ENCODE measurements around the gene LRP1B.

LRP1B gene

DNA sequence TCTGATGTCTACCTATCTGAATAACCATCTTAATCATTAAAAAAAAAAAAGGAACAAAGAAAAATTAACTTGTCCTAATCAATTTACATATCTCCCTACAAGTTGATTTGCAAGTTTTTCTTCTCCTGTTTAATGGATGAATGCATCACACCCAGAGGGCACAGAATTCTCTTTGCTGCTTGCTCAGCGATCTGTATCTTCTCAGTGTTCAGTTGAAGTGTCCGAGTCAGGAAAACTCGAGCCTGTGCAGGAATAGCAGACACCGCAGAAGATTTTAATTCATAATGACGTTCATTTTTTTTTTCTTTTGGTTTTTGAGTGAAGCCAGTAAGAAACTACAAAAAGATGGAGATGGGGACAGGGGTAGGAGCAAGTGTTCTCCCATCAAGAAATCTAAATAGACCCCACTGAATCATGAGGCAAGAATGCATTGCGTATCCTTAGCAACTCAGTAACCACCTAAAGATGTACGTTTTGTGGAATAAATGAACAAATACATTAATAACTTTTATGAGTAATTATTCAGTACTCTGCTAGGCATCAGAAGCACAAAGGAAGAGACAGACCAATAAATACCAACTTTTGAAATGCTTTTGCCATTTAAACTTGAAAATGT lies 675.5 kb downstream of the LRP1B start:
- H3K36me3 Mint-ChIP-seq (ENCODE audit: low read depth), result no peaks in the 10 kb centered on the region
- peaks cover 21% of the 10 kb centered on the region for H3K9me3 Mint-ChIP-seq
- H3K4me3 Mint-ChIP-seq, result no peak overlapping the region
- H3K4me1 Mint-ChIP-seq (ENCODE audit: low read depth), result no peaks in the 10 kb centered on the region
- no peak for DNase-seq (ENCODE audit: low spot score)
- no peak overlapping the region for H3K27ac Mint-ChIP-seq
- no peaks in the 10 kb centered on the region for H3K27me3 Mint-ChIP-seq (ENCODE audit: low read depth)

DNA sequence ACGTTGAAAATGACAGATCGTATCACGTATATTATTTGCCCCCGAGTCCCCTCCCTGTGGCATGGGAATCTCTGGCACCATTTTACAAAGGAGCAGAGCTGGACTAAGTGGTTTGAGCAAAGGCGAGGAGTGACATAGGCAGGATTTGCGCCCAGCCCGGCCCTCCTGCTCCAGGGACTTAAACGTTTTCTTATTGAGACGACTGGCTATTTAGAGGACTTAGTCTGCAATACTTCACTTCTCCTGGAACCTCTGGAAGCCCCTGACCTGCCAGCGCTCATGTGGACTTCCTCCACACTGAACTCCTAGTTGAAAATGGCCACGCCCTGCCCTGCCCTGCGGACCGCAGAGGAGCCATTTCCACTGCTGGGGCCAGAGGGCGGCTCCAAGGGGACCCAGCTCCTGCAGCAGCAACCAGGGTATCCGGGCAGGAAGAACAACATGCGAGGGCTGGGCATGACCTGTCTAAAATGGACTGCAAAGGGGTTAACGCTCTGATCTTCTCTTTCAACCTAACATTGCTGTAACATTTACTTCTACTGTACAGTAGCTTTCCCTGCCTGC lies 690.7 kb downstream of the LRP1B start:
- H3K27ac Mint-ChIP-seq, result no peak overlapping the region
- no peaks in the 10 kb centered on the region for H3K36me3 Mint-ChIP-seq (ENCODE audit: low read depth)
- no peak overlapping the region for H3K4me3 Mint-ChIP-seq
- no peaks in the 10 kb centered on the region for H3K27me3 Mint-ChIP-seq (ENCODE audit: low read depth)
- H3K4me1 Mint-ChIP-seq (ENCODE audit: low read depth), result no peaks in the 10 kb centered on the region
- H3K9me3 Mint-ChIP-seq, result peaks cover 19% of the 10 kb centered on the region
- no peak for DNase-seq (ENCODE audit: low spot score)

DNA sequence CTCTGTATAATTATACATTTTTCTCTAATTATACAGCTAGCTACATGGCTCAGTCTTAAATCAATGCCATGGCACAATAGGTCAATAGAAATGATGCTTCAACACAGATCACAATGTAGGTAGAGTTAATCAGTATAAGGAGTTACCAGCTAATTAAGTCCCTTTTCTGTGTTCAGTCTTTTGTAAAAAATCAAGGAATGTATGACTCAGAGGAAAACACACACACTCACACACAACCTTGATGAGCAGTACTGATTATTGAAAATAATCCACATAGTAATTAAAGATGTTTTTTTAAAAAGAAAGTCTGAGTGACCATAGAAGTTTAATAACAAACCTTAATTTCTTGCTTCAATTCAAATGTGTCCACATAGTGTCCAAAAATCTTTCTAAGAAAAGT lies 691.3 kb downstream of the LRP1B start:
- H3K4me1 Mint-ChIP-seq (ENCODE audit: low read depth), result no peaks in the 10 kb centered on the region
- no peaks in the 10 kb centered on the region for H3K36me3 Mint-ChIP-seq (ENCODE audit: low read depth)
- DNase-seq (ENCODE audit: low spot score), result no peak
- H3K27me3 Mint-ChIP-seq (ENCODE audit: low read depth), result no peaks in the 10 kb centered on the region
- peaks cover 17% of the 10 kb centered on the region for H3K9me3 Mint-ChIP-seq
- no peak overlapping the region for H3K27ac Mint-ChIP-seq
- no peak overlapping the region for H3K4me3 Mint-ChIP-seq

DNA sequence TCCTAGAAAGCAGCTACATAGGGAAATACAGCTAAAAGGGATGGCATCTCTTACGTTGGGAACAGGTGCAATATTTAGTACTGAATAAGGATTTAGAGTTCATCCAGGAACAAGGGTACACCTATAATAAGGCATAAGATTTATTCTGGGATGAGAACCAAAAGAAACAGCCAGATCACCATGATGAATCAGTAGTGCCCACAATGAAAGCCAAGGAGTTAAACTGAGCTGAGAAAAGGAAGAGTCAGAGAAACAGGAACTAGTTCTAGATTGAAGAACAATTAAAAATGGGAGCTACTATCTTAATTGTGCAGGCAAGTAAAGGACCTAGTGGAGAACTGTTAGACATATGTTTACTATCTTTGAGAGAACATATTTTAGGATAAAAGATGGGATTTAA lies 692.3 kb downstream of the LRP1B start:
- Mint-ChIP-seq H3K4me3 (no peak overlapping the region), H3K4me1 (ENCODE audit: low read depth) (no peaks in the 10 kb centered on the region), H3K27me3 (ENCODE audit: low read depth) (no peaks in the 10 kb centered on the region), H3K9me3 (peaks cover 17% of the 10 kb centered on the region), H3K27ac (no peak overlapping the region), H3K36me3 (ENCODE audit: low read depth) (no peaks in the 10 kb centered on the region)
- DNase-seq (ENCODE audit: low spot score), result no peak

DNA sequence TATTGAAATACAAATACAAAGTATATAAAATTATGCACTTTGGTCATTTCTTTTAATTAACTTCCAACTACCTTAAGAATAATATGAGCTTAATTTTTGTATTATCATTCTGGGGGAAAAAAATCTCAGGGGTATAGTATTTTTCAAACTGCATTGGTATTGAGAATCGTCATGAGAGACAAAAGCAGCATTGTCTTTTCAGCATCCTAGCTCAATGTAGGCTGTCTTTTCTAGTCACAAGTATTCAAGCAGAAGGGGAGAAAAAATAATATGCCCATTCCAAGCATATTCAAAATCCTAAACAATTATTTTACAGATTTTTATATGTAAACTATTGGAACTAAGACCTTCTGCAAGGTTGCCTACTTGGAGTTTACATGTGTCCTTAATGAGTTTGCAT lies 693.3 kb downstream of the LRP1B start:
- no peak overlapping the region for H3K27ac Mint-ChIP-seq
- H3K4me3 Mint-ChIP-seq, result no peak overlapping the region
- no peaks in the 10 kb centered on the region for H3K4me1 Mint-ChIP-seq (ENCODE audit: low read depth)
- no peaks in the 10 kb centered on the region for H3K36me3 Mint-ChIP-seq (ENCODE audit: low read depth)
- no peaks in the 10 kb centered on the region for H3K27me3 Mint-ChIP-seq (ENCODE audit: low read depth)
- peaks cover 17% of the 10 kb centered on the region for H3K9me3 Mint-ChIP-seq
- DNase-seq (ENCODE audit: low spot score), result no peak

DNA sequence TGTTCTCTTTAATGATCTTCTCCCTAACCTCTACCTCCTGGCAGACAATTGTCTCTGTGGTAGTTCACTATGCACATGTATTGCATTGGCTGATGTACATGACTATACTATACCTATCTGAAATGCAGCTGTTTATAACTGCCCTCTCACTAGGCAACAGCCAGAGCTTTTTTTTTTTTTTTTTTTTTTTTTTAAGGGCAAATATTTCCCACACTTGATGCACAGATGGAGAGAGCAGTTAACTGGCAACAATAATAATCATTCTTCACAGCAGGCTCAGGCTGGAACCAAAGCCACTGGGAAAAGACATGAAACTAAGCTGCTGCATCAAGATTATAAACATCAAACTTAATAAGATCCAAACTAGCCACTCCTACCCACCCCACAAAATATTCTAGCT lies 707.7 kb downstream of the LRP1B start:
- DNase-seq (ENCODE audit: low spot score), result no peak
- H3K27ac Mint-ChIP-seq, result no peak overlapping the region
- H3K9me3 Mint-ChIP-seq, result peaks cover 12% of the 10 kb centered on the region
- H3K36me3 Mint-ChIP-seq (ENCODE audit: low read depth), result no peaks in the 10 kb centered on the region
- no peaks in the 10 kb centered on the region for H3K27me3 Mint-ChIP-seq (ENCODE audit: low read depth)
- H3K4me3 Mint-ChIP-seq, result no peak overlapping the region
- no peaks in the 10 kb centered on the region for H3K4me1 Mint-ChIP-seq (ENCODE audit: low read depth)

DNA sequence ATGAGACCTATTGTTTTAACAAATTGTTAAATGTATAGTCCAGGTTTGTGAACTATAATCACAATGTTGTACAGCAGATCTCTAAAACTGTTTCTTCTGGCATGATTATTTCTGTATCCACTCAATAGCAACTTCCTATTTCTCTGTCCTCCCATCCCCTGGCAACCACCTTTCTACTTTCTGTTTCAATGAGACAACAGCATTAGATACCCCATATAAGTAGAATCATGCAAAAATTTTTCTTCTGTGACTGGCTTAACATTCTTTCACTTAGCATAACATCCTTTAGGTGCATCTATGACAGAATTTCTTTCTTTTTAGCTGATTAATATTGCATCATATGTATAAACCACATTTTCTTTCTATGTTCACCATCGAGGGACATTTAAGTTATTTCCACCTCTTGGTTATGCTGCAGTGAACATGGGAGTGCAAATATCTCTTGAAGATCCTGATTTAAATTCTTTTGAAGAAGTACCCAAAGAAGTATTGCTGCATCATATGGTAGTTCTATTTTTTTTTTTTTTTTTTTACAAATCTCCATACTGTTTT lies 713.5 kb downstream of the LRP1B start:
- no peak for DNase-seq (ENCODE audit: low spot score)
- no peaks in the 10 kb centered on the region for H3K4me1 Mint-ChIP-seq (ENCODE audit: low read depth)
- no peak overlapping the region for H3K27ac Mint-ChIP-seq
- H3K36me3 Mint-ChIP-seq (ENCODE audit: low read depth), result no peaks in the 10 kb centered on the region
- H3K27me3 Mint-ChIP-seq (ENCODE audit: low read depth), result no peaks in the 10 kb centered on the region
- peaks cover 22% of the 10 kb centered on the region for H3K9me3 Mint-ChIP-seq
- H3K4me3 Mint-ChIP-seq, result no peak overlapping the region

DNA sequence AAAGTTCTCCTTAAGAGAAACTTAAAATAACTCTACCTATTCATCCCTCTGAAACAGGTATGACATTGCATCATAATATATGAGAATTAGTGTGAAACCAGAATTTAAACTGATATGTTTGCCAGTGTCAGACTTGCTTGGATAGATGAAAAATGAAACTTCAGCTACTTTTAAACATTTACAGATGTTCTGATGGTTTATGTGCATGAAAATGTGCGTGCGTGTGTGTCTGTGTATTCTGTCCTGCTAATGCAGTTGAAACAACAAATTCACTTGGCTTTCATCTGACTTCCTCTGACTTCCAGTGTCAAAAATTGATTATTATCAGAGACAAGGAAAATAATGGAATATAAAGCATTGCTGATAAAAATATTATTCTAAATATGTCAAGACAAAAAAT lies 719.4 kb downstream of the LRP1B start:
- DNase-seq (ENCODE audit: low spot score), result no peak
- no peaks in the 10 kb centered on the region for H3K4me1 Mint-ChIP-seq (ENCODE audit: low read depth)
- H3K36me3 Mint-ChIP-seq (ENCODE audit: low read depth), result no peaks in the 10 kb centered on the region
- H3K27ac Mint-ChIP-seq, result no peak overlapping the region
- H3K4me3 Mint-ChIP-seq, result no peak overlapping the region
- H3K27me3 Mint-ChIP-seq (ENCODE audit: low read depth), result no peaks in the 10 kb centered on the region
- peaks cover 9% of the 10 kb centered on the region for H3K9me3 Mint-ChIP-seq

DNA sequence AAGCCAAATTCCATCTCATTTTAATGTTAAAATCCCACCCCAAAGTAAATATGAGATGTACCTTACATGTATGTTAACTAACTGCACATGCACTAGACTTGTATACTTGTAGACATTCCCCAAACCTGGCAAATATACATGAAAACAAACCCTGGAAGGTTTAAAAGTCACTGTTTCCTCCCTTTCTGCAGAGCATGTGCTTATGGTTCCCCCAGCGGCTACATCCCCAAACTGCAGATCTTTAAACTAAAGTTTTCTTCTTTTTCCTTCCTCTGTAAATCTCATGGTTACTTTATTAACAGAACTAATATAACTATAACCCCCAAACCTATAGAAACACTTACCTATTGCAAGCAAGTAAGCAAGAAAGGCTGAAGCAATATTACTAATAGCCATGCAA lies 731.5 kb downstream of the LRP1B start:
- DNase-seq (ENCODE audit: low spot score), result no peak
- H3K27me3 Mint-ChIP-seq (ENCODE audit: low read depth), result no peaks in the 10 kb centered on the region
- no peak overlapping the region for H3K4me3 Mint-ChIP-seq
- no peaks in the 10 kb centered on the region for H3K36me3 Mint-ChIP-seq (ENCODE audit: low read depth)
- no peak overlapping the region for H3K27ac Mint-ChIP-seq
- H3K4me1 Mint-ChIP-seq (ENCODE audit: low read depth), result no peaks in the 10 kb centered on the region
- peaks cover 6% of the 10 kb centered on the region for H3K9me3 Mint-ChIP-seq

DNA sequence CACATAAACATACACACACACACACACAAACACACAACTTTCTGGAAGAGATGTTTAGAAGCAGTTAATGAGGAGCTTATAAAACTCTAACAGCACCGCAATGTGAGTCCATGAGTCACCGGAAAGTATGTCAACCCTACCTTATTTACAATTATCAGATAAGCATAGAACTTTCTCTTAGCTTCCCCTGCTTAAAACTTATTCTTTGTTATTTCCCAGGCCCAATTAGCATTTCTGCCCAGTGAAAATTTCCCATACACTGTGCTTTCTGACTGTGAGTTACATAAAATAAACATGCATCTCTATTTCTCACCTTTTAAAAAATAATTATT lies 737.6 kb downstream of the LRP1B start:
- no peak overlapping the region for H3K4me3 Mint-ChIP-seq
- no peak for DNase-seq (ENCODE audit: low spot score)
- no peaks in the 10 kb centered on the region for H3K27me3 Mint-ChIP-seq (ENCODE audit: low read depth)
- peaks cover 16% of the 10 kb centered on the region for H3K9me3 Mint-ChIP-seq
- H3K4me1 Mint-ChIP-seq (ENCODE audit: low read depth), result no peaks in the 10 kb centered on the region
- no peaks in the 10 kb centered on the region for H3K36me3 Mint-ChIP-seq (ENCODE audit: low read depth)
- no peak overlapping the region for H3K27ac Mint-ChIP-seq

DNA sequence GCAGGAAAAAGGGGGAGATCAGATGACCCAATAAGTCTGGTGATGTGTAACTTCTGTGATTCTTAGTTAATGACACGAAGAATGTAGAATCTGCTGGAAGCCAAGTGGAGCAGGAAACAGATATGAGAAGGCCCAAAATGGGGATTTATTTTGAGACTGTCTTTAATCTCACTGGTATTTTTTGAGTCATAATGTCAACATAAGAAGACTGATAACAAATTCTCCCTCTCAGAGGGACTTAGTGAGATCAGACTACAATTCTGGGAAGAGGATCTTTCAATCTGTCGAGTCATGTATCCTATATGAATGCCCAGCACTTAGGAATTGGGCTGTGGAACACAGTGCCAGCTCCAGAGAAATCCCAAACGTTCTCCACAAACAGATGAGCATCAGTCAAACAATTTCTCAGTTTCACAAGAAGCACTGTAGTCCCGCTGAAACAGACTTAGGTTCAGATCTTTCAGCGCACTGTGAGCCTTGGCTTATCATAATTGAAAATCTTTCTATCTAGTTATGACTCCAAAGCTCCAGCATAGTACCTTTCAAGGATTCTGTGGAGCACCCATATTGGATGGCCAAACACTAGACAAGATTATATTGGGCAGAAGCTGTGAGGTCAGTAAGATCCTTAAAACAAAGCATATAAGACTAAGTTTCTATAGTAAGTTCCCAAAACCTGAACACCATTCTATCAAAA lies 738.2 kb downstream of the LRP1B start:
- Mint-ChIP-seq H3K27me3 (ENCODE audit: low read depth) (no peaks in the 10 kb centered on the region), H3K36me3 (ENCODE audit: low read depth) (no peaks in the 10 kb centered on the region), H3K4me1 (ENCODE audit: low read depth) (no peaks in the 10 kb centered on the region), H3K9me3 (peaks cover 16% of the 10 kb centered on the region), H3K27ac (no peak overlapping the region), H3K4me3 (no peak overlapping the region)
- no peak for DNase-seq (ENCODE audit: low spot score)

DNA sequence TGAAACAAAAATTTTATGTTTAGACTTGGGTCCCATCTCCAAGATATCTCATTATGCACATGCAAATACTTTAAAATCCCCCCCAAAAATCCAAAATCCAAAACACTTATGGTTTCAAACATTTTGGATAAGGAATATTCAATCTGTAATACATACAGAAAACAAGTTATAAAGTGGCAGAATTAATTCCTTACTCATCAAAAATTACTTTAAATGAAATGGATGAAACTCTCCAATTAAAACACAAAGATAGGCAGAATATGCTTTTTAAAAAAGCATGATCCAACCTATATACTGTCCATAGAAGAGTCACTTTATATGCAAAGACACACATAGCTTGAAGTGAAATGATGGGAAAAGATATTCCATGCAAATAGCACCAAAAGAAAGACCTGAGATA lies 744.6 kb downstream of the LRP1B start:
- Mint-ChIP-seq H3K4me1 (ENCODE audit: low read depth) (no peaks in the 10 kb centered on the region), H3K9me3 (peaks cover 30% of the 10 kb centered on the region), H3K4me3 (no peak overlapping the region), H3K36me3 (ENCODE audit: low read depth) (no peaks in the 10 kb centered on the region), H3K27ac (no peak overlapping the region), H3K27me3 (ENCODE audit: low read depth) (no peaks in the 10 kb centered on the region)
- no peak for DNase-seq (ENCODE audit: low spot score)

DNA sequence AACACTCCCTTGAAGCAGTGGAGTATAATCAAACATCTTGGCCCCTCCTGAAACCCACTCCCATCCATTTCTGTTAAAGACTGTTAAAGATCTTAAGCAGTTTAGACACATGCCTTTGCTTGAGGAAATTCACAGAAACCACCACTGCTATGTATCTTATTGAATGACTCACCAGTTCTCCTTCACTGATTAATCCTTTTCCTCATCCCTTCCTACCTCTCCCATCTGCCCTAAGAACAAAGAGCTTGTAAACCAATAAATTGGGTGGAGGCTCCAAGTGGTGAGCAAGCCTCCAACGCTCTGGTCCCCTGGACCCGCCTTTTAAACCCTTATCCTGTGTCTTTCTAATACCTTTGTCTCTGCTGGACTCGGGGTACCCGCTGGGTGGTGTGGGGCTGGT lies 746.1 kb downstream of the LRP1B start:
- H3K9me3 Mint-ChIP-seq, result peaks cover 33% of the 10 kb centered on the region
- no peak for DNase-seq (ENCODE audit: low spot score)
- no peak overlapping the region for H3K27ac Mint-ChIP-seq
- no peak overlapping the region for H3K4me3 Mint-ChIP-seq
- H3K4me1 Mint-ChIP-seq (ENCODE audit: low read depth), result no peaks in the 10 kb centered on the region
- H3K36me3 Mint-ChIP-seq (ENCODE audit: low read depth), result no peaks in the 10 kb centered on the region
- H3K27me3 Mint-ChIP-seq (ENCODE audit: low read depth), result no peaks in the 10 kb centered on the region

DNA sequence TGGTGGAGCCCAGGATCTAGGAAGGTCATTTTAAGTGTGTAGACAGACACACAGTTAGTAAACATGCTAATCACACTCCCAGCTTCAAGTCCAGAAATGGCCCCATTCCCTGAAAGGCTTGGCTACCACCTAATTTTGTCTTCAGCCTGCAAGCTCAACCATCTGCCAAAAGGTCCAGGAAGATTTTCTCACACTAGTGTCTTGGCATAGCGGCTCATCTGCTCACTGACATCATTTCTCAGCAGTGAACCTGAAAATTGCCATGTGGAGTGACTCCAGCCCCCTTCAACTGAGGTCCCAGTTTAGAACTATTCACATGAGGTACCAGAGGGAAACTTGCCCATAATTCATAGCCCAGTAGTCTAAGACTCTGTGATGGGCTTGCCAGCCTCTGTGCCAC lies 748.9 kb downstream of the LRP1B start:
- H3K4me1 Mint-ChIP-seq (ENCODE audit: low read depth), result no peaks in the 10 kb centered on the region
- DNase-seq (ENCODE audit: low spot score), result no peak
- no peaks in the 10 kb centered on the region for H3K36me3 Mint-ChIP-seq (ENCODE audit: low read depth)
- no peak overlapping the region for H3K27ac Mint-ChIP-seq
- no peak overlapping the region for H3K4me3 Mint-ChIP-seq
- peaks cover 21% of the 10 kb centered on the region for H3K9me3 Mint-ChIP-seq
- H3K27me3 Mint-ChIP-seq (ENCODE audit: low read depth), result no peaks in the 10 kb centered on the region
